HepG2 (cell line): ENCODE measurements around the gene RYR2. TPM values are rescaled to one million over a fixed set of nuclear protein-coding genes. Genes with fewer than 3 reads are reported as not detected.

Source experiments
- ATAC-seq: fragments of 200-7000 bp; cut with Tn5 transposase; 3 replicates; pipeline ENCODE4 v1.9.1; 2020; ENCODE audit warnings: mild to moderate bottlenecking, moderate library complexity
- BruUV-seq: library from RNA; stranded (reverse); fragments of 400-500 nt; replicated peaks from 2 replicates; lab custom pipeline; 2021; lab: Mats Ljungman, UMichigan
- CTCF ChIA-PET: fragments of 300-600 bp; formaldehyde crosslinking; extraction: SDS; loops from one replicate; lab custom pipeline; 2021; ENCODE audit warnings: low total read pairs, inconsistent platforms, low intra/inter-chr PET ratio; lab: Yijun Ruan, JAX
- POLR2A ChIA-PET: fragments of 350-600 bp; sonication (Branson Sonifier 250); formaldehyde crosslinking; loops from one replicate; lab custom pipeline; 2020; ENCODE audit warnings: antibody characterized with exemption, inconsistent platforms; lab: Yijun Ruan, JAX
- DNase-seq: peaks from one replicate; pipeline ENCODE4 v3.0.0-alpha.2; 2015; ENCODE audit warnings: low spot score
- FAIRE-seq: peaks from 3 replicates; lab custom pipeline; 2011; peaks lifted over from hg19 to GRCh38; lab: Jason Lieb, UNC
- H2AFZ ChIP-seq: one replicate; pipeline ENCODE4 v1.6.1; 2011; ENCODE audit warnings: low read length, inconsistent platforms
- H3K27ac ChIP-seq: fragments of 300-600 bp; 3 replicates; pipeline ENCODE4 v1.8.0; 2011; ENCODE audit warnings: mixed run types, mild to moderate bottlenecking, mixed read lengths, low read length, inconsistent platforms; ENCODE audit not compliant: insufficient read depth; ENCODE audit errors: extremely low read length
- H3K27me3 ChIP-seq, 2 experiments: fragments of 200-600 bp in 1 of 2; 2 replicates in 1 of 2; 3 replicates in 1 of 2; pipeline versions ENCODE4 v1.6.0 to v1.8.0; 2011; ENCODE audit warnings: low read length in 2 of 2, mild to moderate bottlenecking in 2 of 2, moderate library complexity in 2 of 2, inconsistent platforms in 1 of 2; ENCODE audit not compliant: insufficient read depth in 2 of 2, control insufficient read depth in 1 of 2
- H3K36me3 ChIP-seq, 2 experiments: fragments of 200-600 bp in 1 of 2; replicated peaks in 1 of 2; 2 replicates in 1 of 2; 3 replicates in 1 of 2; pipeline versions ENCODE4 v1.5.1 to v1.8.0; 2011; ENCODE audit warnings: low read length in 2 of 2, inconsistent platforms in 1 of 2; ENCODE audit not compliant: insufficient read depth in 2 of 2, control insufficient read depth in 1 of 2
- H3K4me1 ChIP-seq: 2 replicates; pipeline ENCODE4 v1.5.1; 2012; ENCODE audit warnings: low read length, inconsistent platforms; ENCODE audit not compliant: insufficient read depth
- H3K4me2 ChIP-seq: 2 replicates; pipeline ENCODE4 v1.6.0; 2011; ENCODE audit warnings: low read depth, low read length, inconsistent platforms
- H3K4me3 ChIP-seq, 3 experiments: fragments of 200-600 bp in 1 of 3; sonication (generic), shearing (Covaris generic) in 1 of 3; replicated peaks in 1 of 3; 2 replicates each; pipeline ENCODE4 v1.5.1; 2011 to 2016; ENCODE audit warnings: low read length in 3 of 3, inconsistent platforms in 2 of 3, low read depth in 2 of 3, mild to moderate bottlenecking in 2 of 3, control low read depth in 1 of 3, mixed read lengths in 1 of 3; ENCODE audit not compliant: insufficient read depth in 1 of 3
- H3K79me2 ChIP-seq: one replicate; pipeline ENCODE4 v1.6.1; 2011; ENCODE audit warnings: low read length, inconsistent platforms; ENCODE audit not compliant: insufficient read depth
- H3K9ac ChIP-seq: 2 replicates; pipeline ENCODE4 v1.6.0; 2011; ENCODE audit warnings: mild to moderate bottlenecking, low read depth, low read length, inconsistent platforms; ENCODE audit not compliant: insufficient read depth
- H3K9me3 ChIP-seq: 2 replicates; pipeline ENCODE4 v1.5.1; 2012; ENCODE audit warnings: mild to moderate bottlenecking, low read length
- H4K20me1 ChIP-seq: 2 replicates; pipeline ENCODE4 v1.6.0; 2011; ENCODE audit warnings: inconsistent platforms, mild to moderate bottlenecking, low read length, moderate library complexity; ENCODE audit not compliant: insufficient read depth
- ATF1 ChIP-seq: IDR thresholded peaks from 2 replicates; pipeline ENCODE4 v1.6.1; 2016; ENCODE audit warnings: mild to moderate bottlenecking, control low read depth
- DDIT3 ChIP-seq: sonication (generic); formaldehyde crosslinking; IDR thresholded peaks from 2 replicates; pipeline ENCODE4 v1.4.0; 2020; ENCODE audit warnings: mild to moderate bottlenecking, missing genetic modification reagents
- ERF ChIP-seq: IDR thresholded peaks from 2 replicates; pipeline ENCODE4 v1.6.1; 2018; ENCODE audit warnings: missing biosample characterization, missing genetic modification reagents
- HIC2 ChIP-seq: sonication (generic); formaldehyde crosslinking; IDR thresholded peaks from 2 replicates; pipeline ENCODE4 v1.9.0; 2022; ENCODE audit warnings: low read depth, missing genetic modification reagents
- KDM3A ChIP-seq: IDR thresholded peaks from 2 replicates; pipeline ENCODE4 v1.6.1; 2018; ENCODE audit warnings: low read depth, missing compliant biosample characterization
- KLF13 ChIP-seq: sonication (generic); formaldehyde crosslinking; IDR thresholded peaks from 2 replicates; pipeline ENCODE4 v1.4.0; 2020; ENCODE audit warnings: mild to moderate bottlenecking, missing genetic modification reagents
- MNT ChIP-seq: fragments of 450-650 bp; IDR thresholded peaks from 2 replicates; pipeline ENCODE4 v1.6.1; 2016
- PCBP2 ChIP-seq: fragments of 200-400 bp; formaldehyde crosslinking; optimal IDR thresholded peaks from 2 replicates; pipeline ENCODE3; 2018; ENCODE audit warnings: low read length, low read depth; ENCODE audit not compliant: poor library complexity, severe bottlenecking
- PHB2 ChIP-seq: fragments of 450-650 bp; IDR thresholded peaks from 2 replicates; pipeline ENCODE4 v1.6.1; 2018; ENCODE audit not compliant: partially characterized antibody
- SAFB2 ChIP-seq: sonication (generic); formaldehyde crosslinking; IDR thresholded peaks from 2 replicates; pipeline ENCODE4 v1.5.1; 2020; ENCODE audit warnings: missing genetic modification reagents, low read depth, mild to moderate bottlenecking, borderline replicate concordance
- SP140L ChIP-seq: sonication (generic); formaldehyde crosslinking; IDR thresholded peaks from 2 replicates; pipeline ENCODE4 v1.4.0; 2020; ENCODE audit warnings: missing genetic modification reagents, borderline replicate concordance
- ZNF225 ChIP-seq: sonication (generic); formaldehyde crosslinking; IDR thresholded peaks from 2 replicates; pipeline ENCODE4 v1.4.0; 2020; ENCODE audit warnings: mild to moderate bottlenecking, missing genetic modification reagents
- ZNF468 ChIP-seq: sonication (generic); formaldehyde crosslinking; IDR thresholded peaks from 2 replicates; pipeline ENCODE4 v1.8.0; 2022; ENCODE audit warnings: mild to moderate bottlenecking, moderate library complexity, missing genetic modification reagents
- ZNF607 ChIP-seq: sonication (generic); formaldehyde crosslinking; IDR thresholded peaks from 2 replicates; pipeline ENCODE4 v1.5.1; 2020; ENCODE audit warnings: missing genetic modification reagents, mild to moderate bottlenecking, borderline replicate concordance
- ZNF782 ChIP-seq: sonication (generic); formaldehyde crosslinking; IDR thresholded peaks from 2 replicates; pipeline ENCODE4 v1.4.0; 2020; ENCODE audit warnings: missing genetic modification reagents, mild to moderate bottlenecking, borderline replicate concordance
- ZSCAN29 ChIP-seq: sonication (generic); formaldehyde crosslinking; conservative IDR thresholded peaks from 2 replicates; pipeline ENCODE4 v1.4.0; 2020; ENCODE audit warnings: mild to moderate bottlenecking, missing genetic modification reagents
- WGBS: methylation state at CpG from one replicate; pipeline ENCODE4 v1.1.6; 2017; ENCODE audit warnings: low lambda C conversion rate; 5-methylcytosine and 5-hydroxymethylcytosine counted together
- in situ Hi-C: cut with HindIII; loops from 2 replicates; pipeline ENCODE4 v1.10.0; 2017; ENCODE audit warnings: low pct_unique_long_range_greater_than_20kb; ENCODE audit not compliant: extremely low pct_ligation_motif_present
- intact Hi-C: fragments of 100-400 bp; cut with micrococcal nuclease; formaldehyde crosslinking; loops from one replicate; pipeline ENCODE4 v1.10.0; 2022; ENCODE audit not compliant: unreplicated experiment
- polyA plus RNA-seq, 8 experiments: library from polyadenylated mRNA; depleted of rRNA in 3 of 8; stranded (reverse) in 7 of 8; unstranded in 1 of 8; fragments of >200 nt; fragmentation: Illumina TruSeq in 4 of 8; extraction: Trizol in 4 of 8; gene quantifications; 2 replicates each; pipeline versions ENCODE4 v1.2.1 to v1.2.3, GENCODE V29; 2011 to 2016; ENCODE audit warnings: low read depth in 4 of 8, missing spikeins in 1 of 8, mixed read lengths in 1 of 8; ENCODE audit not compliant: insufficient read depth in 1 of 8
- total RNA-seq, 5 experiments: library from RNA; depleted of rRNA; stranded (reverse); fragments of >200 nt; fragmentation: Illumina TruSeq; extraction: Trizol; gene quantifications; 2 replicates each; pipeline ENCODE4 v1.2.3, GENCODE V29; 2016; ENCODE audit warnings: low read depth in 1 of 5

The RYR2 gene
- total and polyA plus RNA-seq, 2 of the 13 experiments (the other 11 are each of a cell fraction or from before 2014, with no cell fraction given), result not detected

GRCh38 chr1:236994450-236994849 is 47.5 kb upstream of the RYR2 start:
- Histone ChIP-seq H3K9me3 (0 out of 2 replicates have a peak, but pooled peaks cover 9% of the 10 kb centered on the region), H3K4me2 (no peak overlapping the region), H3K36me3 (no peaks in the 10 kb centered on the region), H3K4me1 (no peaks in the 10 kb centered on the region), H3K9ac (no peak overlapping the region), H2AFZ (no peak overlapping the region), H3K4me3 (no peak overlapping the region), H3K27ac (no peak overlapping the region), H4K20me1 (no peaks in the 10 kb centered on the region), H3K79me2 (no peaks in the 10 kb centered on the region), H3K27me3 (peaks cover 1 to 9% of the 10 kb centered on the region in 2 experiments; a peak in 2 of 5 replicates)
- DNase-seq (no peak), ATAC-seq (no peak), FAIRE-seq (no peak)
- ChIA-PET POLR2A (no interaction called here), CTCF (no interaction called here)
- WGBS, result 0% methylated on average over 1 of the region's 1 CpG
- peak; percentile 57; the same call in 1 of the 2 replicates for TF ChIP-seq MNT
- TF ChIP-seq ERF (CRISPR knock-in tag), result no peak
- TF ChIP-seq ZNF607 (CRISPR knock-in tag), result no peak
- no peak for TF ChIP-seq PHB2
- BruUV-seq, result no TSS peak
- in situ Hi-C loops (no loop called here), intact Hi-C loops (no loop called here)

GRCh38 chr1:236997361-236997760 is 44.6 kb upstream of the RYR2 start:
- Histone ChIP-seq H3K36me3 (no peaks in the 10 kb centered on the region), H3K4me2 (no peak overlapping the region), H3K4me1 (no peaks in the 10 kb centered on the region), H2AFZ (no peak overlapping the region), H3K27me3 (peaks cover 1 to 13% of the 10 kb centered on the region in 2 experiments; a peak in 2 of 5 replicates), H4K20me1 (no peaks in the 10 kb centered on the region), H3K79me2 (no peaks in the 10 kb centered on the region), H3K27ac (no peak overlapping the region), H3K9ac (no peak overlapping the region), H3K4me3 (no peak overlapping the region), H3K9me3 (no peaks in the 10 kb centered on the region)
- intact Hi-C loops, result no loop called here
- POLR2A ChIA-PET, result no interaction called here
- DNase-seq, result no peak
- no peak for ATAC-seq
- CTCF ChIA-PET, result no interaction called here
- in situ Hi-C loops, result no loop called here
- FAIRE-seq, result no peak
- no TSS peak for BruUV-seq
- WGBS, result 32% methylated on average over 10 of the region's 11 CpGs
- TF ChIP-seq KDM3A (CRISPR knock-in tag) (no peak), SAFB2 (CRISPR knock-in tag) (no peak), ZSCAN29 (CRISPR knock-in tag) (no peak), ATF1 (CRISPR knock-in tag) (no peak), ZNF225 (no peak), HIC2 (CRISPR knock-in tag) (no peak), PCBP2 (no peak), KLF13 (CRISPR knock-in tag) (no peak), ZNF782 (CRISPR knock-in tag) (no peak), SP140L (CRISPR knock-in tag) (no peak), ZNF468 (CRISPR knock-in tag) (no peak), DDIT3 (CRISPR knock-in tag) (no peak)
